ENCODE measurements around the gene QPRT.

DNA sequence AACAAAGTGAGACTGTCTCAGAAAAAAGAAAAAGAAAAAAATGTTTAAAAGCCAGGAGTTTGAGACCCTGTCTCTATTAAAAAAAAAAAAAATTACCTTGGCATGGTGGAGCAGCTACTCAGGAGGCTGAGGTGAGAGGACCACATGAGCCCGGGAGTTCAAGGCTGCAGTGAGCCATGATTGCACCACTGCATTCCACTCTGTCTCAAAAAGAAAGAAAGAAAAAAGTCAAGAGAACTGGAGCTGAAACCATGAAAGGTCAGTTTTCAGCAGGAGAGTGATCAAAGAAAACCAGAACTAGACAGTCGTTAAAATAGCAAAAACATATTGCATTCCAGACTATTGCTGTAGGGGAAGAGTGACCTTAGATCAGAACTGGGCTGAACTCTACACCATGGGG is 8.8 kb downstream of the QPRT start:
- TF ChIP-seq FOXP2 (optimal IDR thresholded peaks at IDR 0.05; ENCODE audit: control extremely low read depth, extremely low read length, insufficient read depth): no peak
- TF ChIP-seq EZH2 (IDR thresholded peaks at IDR 0.05): no peak
- no peak for TF ChIP-seq POLR2AphosphoS5 (IDR thresholded peaks at IDR 0.05; ENCODE audit: borderline replicate concordance, low read depth, low read length)
